GM19043 (cell line): ENCODE results near the gene SLC5A2.
A peak's percentile ranks its signal among the peaks of the same experiment; 100 is the strongest.

Source experiments
- ATAC-seq: cut with Tn5 transposase; IDR thresholded peaks from one replicate; pipeline ENCODE4 v1.9.1; 2021; ENCODE audit warnings: low read depth; ENCODE audit not compliant: unreplicated experiment

Gene SLC5A2

GRCh38 chr16:31459687-31460581 is 23.0 kb upstream of the SLC5A2 start:
- peak; percentile 56 for ATAC-seq

- no peak for ATAC-seq
Measured at GRCh38 chr16:31460582-31461002, 22.3 kb upstream of the SLC5A2 start.

DNA sequence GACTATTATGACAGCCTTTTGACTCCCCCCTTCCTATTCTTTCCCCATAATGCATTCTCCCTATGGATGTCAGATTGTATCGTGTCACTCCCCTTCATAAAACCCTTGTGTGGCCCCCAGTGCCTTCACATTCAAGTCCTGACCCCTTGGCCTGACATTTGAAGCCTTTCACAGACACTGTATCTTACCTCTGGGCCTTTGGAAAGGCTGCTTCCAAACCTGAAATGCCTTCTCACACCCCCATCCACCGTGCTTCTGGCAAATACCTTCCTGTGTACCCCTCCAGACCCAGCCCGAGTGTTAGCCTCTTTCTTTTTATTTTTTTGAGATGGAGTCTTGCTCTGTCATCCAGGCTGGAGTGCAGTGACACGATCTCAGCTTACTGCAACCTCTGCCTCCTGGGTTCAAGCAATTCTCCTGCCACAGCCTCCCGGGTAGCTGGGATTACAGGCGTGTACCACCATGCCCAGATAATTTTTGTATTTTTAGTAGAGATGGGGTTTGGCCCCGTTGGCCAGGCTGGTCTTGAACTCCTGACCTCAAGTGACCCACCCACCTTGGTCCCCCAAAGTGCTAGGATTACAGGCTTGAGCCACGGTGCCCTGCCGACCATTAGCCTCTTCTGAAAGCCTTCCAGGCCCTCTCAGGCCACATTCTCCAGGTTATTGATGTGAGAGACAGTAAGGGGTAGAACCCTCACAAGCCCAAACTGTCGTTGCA is 21.6 kb upstream of the SLC5A2 start:
- no peak for ATAC-seq

GRCh38 chr16:31461921-31462804 is 20.8 kb upstream of the SLC5A2 start:
- no peak for ATAC-seq

DNA sequence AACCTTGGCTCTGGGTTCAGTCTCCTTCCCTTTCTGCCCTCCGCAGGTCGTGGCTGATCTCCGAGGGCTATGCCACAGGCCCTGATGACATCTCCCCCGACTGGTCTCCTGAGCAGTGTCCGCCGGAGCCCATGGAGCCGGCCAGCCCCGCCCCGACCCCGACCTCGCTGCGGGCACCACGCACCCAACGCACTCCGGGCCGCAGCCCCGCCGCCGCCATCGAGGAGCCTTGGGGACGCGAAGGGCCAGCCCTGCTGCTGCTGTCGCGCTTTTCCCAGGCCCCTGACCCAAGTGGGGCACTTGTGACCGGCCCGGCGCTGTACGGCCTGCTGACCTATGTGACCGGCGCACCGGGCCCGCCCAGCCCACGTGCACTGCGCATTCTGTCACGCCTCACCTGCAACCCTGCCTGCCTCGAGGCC is 18.6 kb upstream of the SLC5A2 start:
- no peak for ATAC-seq

GRCh38 chr16:31464781-31465260 is 18.1 kb upstream of the SLC5A2 start:
- no peak for ATAC-seq

DNA sequence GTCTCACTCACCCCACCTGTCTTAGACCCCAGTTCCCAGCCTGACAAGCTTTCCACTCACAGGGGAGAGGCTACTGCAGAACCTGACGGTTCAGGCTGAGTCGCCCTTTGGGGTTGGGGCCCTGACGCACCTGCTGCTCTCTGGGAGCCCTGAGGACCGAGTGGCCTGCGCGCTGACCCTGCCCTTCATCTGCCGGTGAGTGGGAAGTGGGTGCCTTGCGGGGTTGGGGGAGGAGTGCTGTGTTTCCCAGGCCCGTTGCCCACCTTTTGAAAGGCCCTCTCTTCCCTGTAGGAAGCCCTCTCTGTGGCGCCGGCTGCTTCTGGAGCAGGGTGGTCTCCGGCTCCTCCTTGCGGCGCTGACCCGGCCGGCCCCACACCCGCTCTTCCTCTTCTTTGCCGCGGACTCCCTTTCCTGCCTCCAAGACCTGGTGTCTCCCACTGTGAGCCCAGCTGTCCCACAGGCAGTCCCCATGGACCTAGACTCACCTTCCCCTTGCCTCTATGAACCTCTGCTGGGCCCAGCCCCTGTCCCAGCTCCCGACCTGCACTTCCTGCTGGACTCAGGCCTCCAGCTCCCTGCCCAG is 17.0 kb upstream of the SLC5A2 start:
- no peak for ATAC-seq

GRCh38 chr16:31466381-31466841 is 16.5 kb upstream of the SLC5A2 start:
- no peak for ATAC-seq

DNA sequence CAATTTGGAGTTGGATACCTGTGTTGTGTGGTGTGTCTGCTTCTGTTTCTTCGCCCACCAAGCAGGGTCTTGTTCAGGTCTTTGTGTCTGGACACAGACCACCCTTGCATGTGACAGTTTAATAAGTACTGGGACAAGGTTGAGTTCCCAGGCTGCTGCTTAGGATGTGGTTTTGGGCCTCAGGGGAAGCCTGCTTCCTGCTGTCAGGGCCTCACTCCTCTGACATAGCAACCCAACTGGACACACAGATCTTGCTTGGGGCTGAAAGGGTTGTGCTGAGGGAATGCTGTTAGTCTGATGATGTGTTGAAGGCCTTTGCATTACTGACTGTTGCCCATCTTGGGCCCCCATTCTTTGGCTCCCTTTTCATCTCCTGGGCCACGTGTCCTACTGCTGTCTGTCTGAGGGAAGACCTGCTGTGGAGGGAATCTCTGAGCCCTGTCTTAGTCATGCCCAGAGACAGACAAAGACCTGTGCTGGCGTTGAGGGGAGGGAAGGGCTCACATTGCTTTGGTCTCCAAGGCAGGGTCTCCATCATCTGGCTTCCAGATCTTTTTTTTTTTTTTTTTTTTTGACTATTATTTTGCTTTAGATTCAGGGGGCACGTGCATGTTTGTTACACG is 15.7 kb upstream of the SLC5A2 start:
- ATAC-seq: peak; percentile 73

GRCh38 chr16:31467858-31468257 is 15.1 kb upstream of the SLC5A2 start:
- no peak for ATAC-seq

- ATAC-seq: no peak
Measured at GRCh38 chr16:31470615-31471014, 12.3 kb upstream of the SLC5A2 start.

DNA sequence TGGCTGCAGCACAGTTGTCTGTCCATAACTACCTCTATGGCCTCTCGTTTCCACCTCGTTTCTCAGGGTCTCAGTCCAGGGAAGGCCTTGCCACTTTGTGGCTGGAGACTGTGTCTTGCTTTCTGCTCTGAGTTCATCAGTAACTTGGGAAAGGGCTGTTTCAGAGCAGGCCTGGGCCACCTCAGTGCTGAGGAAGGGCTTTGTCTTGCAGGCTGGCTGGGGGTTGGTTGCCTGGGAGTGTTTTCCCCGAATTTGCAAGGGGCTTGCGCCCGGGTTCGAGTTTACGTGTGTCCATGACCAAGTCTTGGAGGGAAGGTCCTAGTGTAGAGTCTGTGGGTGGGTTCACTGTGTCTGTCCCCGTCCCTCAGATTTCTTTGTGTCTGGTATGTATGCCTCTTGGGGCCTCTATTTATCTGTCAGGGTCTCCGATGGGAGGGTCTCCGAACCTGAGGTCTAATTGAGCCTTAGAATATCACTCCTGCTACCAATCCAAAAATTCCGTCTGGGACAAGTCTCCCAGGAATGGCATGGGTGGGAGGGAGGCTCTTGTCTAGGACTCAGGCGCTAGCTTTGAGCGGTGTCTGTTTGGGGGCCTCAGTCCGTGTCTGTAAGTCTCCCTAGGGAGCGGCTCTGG is 11.6 kb upstream of the SLC5A2 start:
- no peak for ATAC-seq

GRCh38 chr16:31471875-31472708 is 10.8 kb upstream of the SLC5A2 start, which contains the start of gene TGFB1I1:
Gene TGFB1I1, plus strand, starts transcription at chr16:31472152. Its CDS starts 37 bp downstream, at chr16:31472189.
- ATAC-seq: no peak

GRCh38 chr16:31472709-31473203 is 10.2 kb upstream of the SLC5A2 start:
- ATAC-seq: no peak

GRCh38 chr16:31473264-31473984 is 9.5 kb upstream of the SLC5A2 start:
- ATAC-seq: no peak

- ATAC-seq: no peak
Measured at GRCh38 chr16:31474173-31474714, 8.7 kb upstream of the SLC5A2 start.
